ENCODE data around the gene SPAM1. TPM values are rescaled to one million over a fixed set of nuclear protein-coding genes. Genes with fewer than 3 reads are reported as not detected.

Gene SPAM1, protein sequence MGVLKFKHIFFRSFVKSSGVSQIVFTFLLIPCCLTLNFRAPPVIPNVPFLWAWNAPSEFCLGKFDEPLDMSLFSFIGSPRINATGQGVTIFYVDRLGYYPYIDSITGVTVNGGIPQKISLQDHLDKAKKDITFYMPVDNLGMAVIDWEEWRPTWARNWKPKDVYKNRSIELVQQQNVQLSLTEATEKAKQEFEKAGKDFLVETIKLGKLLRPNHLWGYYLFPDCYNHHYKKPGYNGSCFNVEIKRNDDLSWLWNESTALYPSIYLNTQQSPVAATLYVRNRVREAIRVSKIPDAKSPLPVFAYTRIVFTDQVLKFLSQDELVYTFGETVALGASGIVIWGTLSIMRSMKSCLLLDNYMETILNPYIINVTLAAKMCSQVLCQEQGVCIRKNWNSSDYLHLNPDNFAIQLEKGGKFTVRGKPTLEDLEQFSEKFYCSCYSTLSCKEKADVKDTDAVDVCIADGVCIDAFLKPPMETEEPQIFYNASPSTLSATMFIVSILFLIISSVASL
- total RNA-seq = not detected

- no peaks in the 10 kb centered on the region for H3K4me1 ChIP-seq
- TF ChIP-seq CTCF (IDR thresholded peaks at IDR 0.05) = no peak
- DNase-seq = no peak
- H3K9me3 ChIP-seq = no peaks in the 10 kb centered on the region
- no peaks in the 10 kb centered on the region for H3K27me3 ChIP-seq
- intact Hi-C loops (cut with DNase I) = no loop called here
- no peak within 1 kb of the TSS for H3K4me3 ChIP-seq
- H3K9ac ChIP-seq (ENCODE audit: low read depth in 2 of 2, low read length in 2 of 2) = no peak within 1 kb of the TSS
- H3K36me3 ChIP-seq = no peaks in the 10 kb centered on the region
- no peak within 1 kb of the TSS for H3K27ac ChIP-seq
Measured at GRCh38 chr7:123924941-123925340, at the start of gene SPAM1. SPAM1 (plus strand) TSS chr7:123925241; CDS start chr7:123953571, 28,330 bp downstream.

GRCh38 chr7:123876557-123877256 lies 48.3 kb upstream of the SPAM1 start:
- no peaks in the 10 kb centered on the region for H3K27me3 ChIP-seq
- intact Hi-C loops (cut with DNase I) = loop anchor here (10.0 kb wide), 1 partner anchor 292 kb away; no protein-coding TSS in a partner anchor
- no peak for DNase-seq
- H3K27ac ChIP-seq = no peak overlapping the region
- no peaks in the 10 kb centered on the region for H3K36me3 ChIP-seq
- TF ChIP-seq CTCF (IDR thresholded peaks at IDR 0.05) = no peak
- no peak overlapping the region for H3K4me3 ChIP-seq
- H3K4me1 ChIP-seq = no peaks in the 10 kb centered on the region
- H3K9ac ChIP-seq (ENCODE audit: low read depth in 2 of 2, low read length in 2 of 2) = no peak overlapping the region
- H3K9me3 ChIP-seq = no peaks in the 10 kb centered on the region

DNA sequence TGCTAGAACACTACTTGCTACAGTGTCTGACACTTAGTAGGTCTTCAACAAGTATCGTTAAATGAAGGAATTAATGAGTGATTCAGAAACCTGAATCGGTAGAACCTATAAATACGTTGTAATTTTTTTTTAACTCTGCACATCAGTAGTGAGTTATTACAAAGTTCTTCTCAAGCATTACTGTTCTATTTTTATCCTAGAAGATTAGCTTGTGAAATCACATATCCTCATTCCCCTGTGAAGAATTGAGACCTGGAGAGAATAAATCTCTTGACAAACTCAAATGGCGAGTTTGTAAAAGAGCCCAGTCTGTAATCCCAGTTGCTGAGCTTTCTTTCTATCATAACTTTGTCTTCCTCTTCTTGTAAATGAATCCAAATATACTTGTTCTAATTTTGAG lies 45.4 kb upstream of the SPAM1 start:
- intact Hi-C loops (cut with DNase I) = loop anchor here (10.0 kb wide), 1 partner anchor 295 kb away; no protein-coding TSS in a partner anchor
- Histone ChIP-seq H3K4me1 (no peaks in the 10 kb centered on the region), H3K4me3 (no peak overlapping the region), H3K36me3 (no peaks in the 10 kb centered on the region), H3K27ac (no peak overlapping the region), H3K27me3 (no peaks in the 10 kb centered on the region), H3K9me3 (no peaks in the 10 kb centered on the region), H3K9ac (ENCODE audit: low read depth in 2 of 2, low read length in 2 of 2) (no peak overlapping the region)
- no peak for DNase-seq
- TF ChIP-seq CTCF (IDR thresholded peaks at IDR 0.05) = no peak

- no peaks in the 10 kb centered on the region for H3K4me1 ChIP-seq
- no peak overlapping the region for H3K4me3 ChIP-seq
- DNase-seq = no peak
- TF ChIP-seq CTCF (IDR thresholded peaks at IDR 0.05) = no peak
- intact Hi-C loops (cut with DNase I) = no loop called here
- no peak overlapping the region for H3K27ac ChIP-seq
- H3K36me3 ChIP-seq = no peaks in the 10 kb centered on the region
- H3K9ac ChIP-seq (ENCODE audit: low read depth in 2 of 2, low read length in 2 of 2) = no peak overlapping the region
- H3K27me3 ChIP-seq = no peaks in the 10 kb centered on the region
- no peaks in the 10 kb centered on the region for H3K9me3 ChIP-seq
Measured at GRCh38 chr7:123881300-123881699, 43.7 kb upstream of the SPAM1 start.

GRCh38 chr7:123883154-123883553 lies 41.9 kb upstream of the SPAM1 start:
- intact Hi-C loops (cut with DNase I) = no loop called here
- DNase-seq = no peak
- no peaks in the 10 kb centered on the region for H3K36me3 ChIP-seq
- no peak for TF ChIP-seq CTCF (IDR thresholded peaks at IDR 0.05)
- no peak overlapping the region for H3K9ac ChIP-seq (ENCODE audit: low read depth in 2 of 2, low read length in 2 of 2)
- H3K9me3 ChIP-seq = no peaks in the 10 kb centered on the region
- H3K27ac ChIP-seq = no peak overlapping the region
- H3K4me1 ChIP-seq = no peaks in the 10 kb centered on the region
- no peaks in the 10 kb centered on the region for H3K27me3 ChIP-seq
- H3K4me3 ChIP-seq = no peak overlapping the region
